Hepatocyte (in vitro differentiated cells): ENCODE measurements around the gene FHOD3. TPM values are rescaled to one million over a fixed set of nuclear protein-coding genes. Genes with fewer than 3 reads are reported as not detected.
A peak's percentile ranks its signal among the peaks of the same experiment; 100 is the strongest.

Experiments used
- DNase-seq: peaks from one replicate; pipeline ENCODE4 v3.0.0-alpha.2; 2016; ENCODE audit warnings: low spot score
- H2AFZ ChIP-seq: fragments of 200-600 bp; sonication (generic); 2 replicates; pipeline ENCODE4 v1.6.0; 2016; ENCODE audit warnings: antibody characterized with exemption, mild to moderate bottlenecking
- H3K27ac ChIP-seq: fragments of 200-600 bp; sonication (generic); 2 replicates; pipeline ENCODE4 v1.5.1; 2016; ENCODE audit warnings: mild to moderate bottlenecking
- H3K27me3 ChIP-seq: fragments of 200-600 bp; sonication (generic); 2 replicates; pipeline ENCODE4 v1.6.1; 2016
- H3K36me3 ChIP-seq: fragments of 200-600 bp; sonication (generic); replicated peaks from 2 replicates; pipeline ENCODE4 v1.5.1; 2016; ENCODE audit warnings: low read depth; ENCODE audit not compliant: insufficient read depth
- H3K4me1 ChIP-seq: fragments of 200-600 bp; sonication (generic); 2 replicates; pipeline ENCODE4 v1.5.1; 2016; ENCODE audit warnings: mild to moderate bottlenecking, moderate library complexity; ENCODE audit not compliant: insufficient read depth
- H3K4me2 ChIP-seq: fragments of 200-600 bp; sonication (generic); 2 replicates; pipeline ENCODE4 v1.6.0; 2016
- H3K4me3 ChIP-seq: fragments of 200-600 bp; sonication (generic); 2 replicates; pipeline ENCODE4 v1.5.1; 2016; ENCODE audit warnings: mild to moderate bottlenecking
- H3K79me2 ChIP-seq: fragments of 200-600 bp; sonication (generic); 2 replicates; pipeline ENCODE4 v1.6.0; 2017; ENCODE audit warnings: mild to moderate bottlenecking
- H3K9me2 ChIP-seq: fragments of 200-600 bp; sonication (generic); replicated peaks from 2 replicates; pipeline ENCODE4 v1.6.0; 2017; ENCODE audit warnings: mild to moderate bottlenecking; ENCODE audit not compliant: insufficient read depth
- H3K9me3 ChIP-seq: fragments of 200-600 bp; sonication (generic); 2 replicates; pipeline ENCODE4 v1.5.1; 2016; ENCODE audit warnings: low read depth, mild to moderate bottlenecking
- H4K20me1 ChIP-seq: fragments of 200-600 bp; sonication (generic); 2 replicates; pipeline ENCODE4 v1.6.0; 2016; ENCODE audit warnings: mild to moderate bottlenecking; ENCODE audit not compliant: insufficient read depth, poor library complexity, severe bottlenecking
- EZH2 ChIP-seq: fragments of 200-600 bp; sonication (generic); IDR thresholded peaks from 2 replicates; pipeline ENCODE4 v1.6.1; 2016; ENCODE audit warnings: antibody characterized with exemption, mild to moderate bottlenecking, borderline replicate concordance
- EZH2phosphoT487 ChIP-seq: fragments of 200-600 bp; sonication (generic); IDR thresholded peaks from one replicate; pipeline ENCODE4 v1.6.1; 2018; ENCODE audit warnings: antibody characterized with exemption, mild to moderate bottlenecking, low read depth, moderate library complexity; ENCODE audit not compliant: unreplicated experiment, severe bottlenecking
- WGBS: methylation state at CpG from one replicate; pipeline ENCODE4 v1.1.6; 2016; ENCODE audit warnings: low lambda C conversion rate; ENCODE audit errors: missing lambda C conversion rate; 5-methylcytosine and 5-hydroxymethylcytosine counted together
- polyA plus RNA-seq: library from polyadenylated mRNA; unstranded; fragments of >200 nt; fragmentation: Nextera tagmentation; extraction: Ambion mirVana; gene quantifications from 2 replicates; pipeline ENCODE4 v1.2.1, GENCODE V29; 2016
- total RNA-seq: library from RNA; depleted of rRNA; stranded (reverse); fragments of >200 nt; gene quantifications from 2 replicates; pipeline ENCODE4 v1.2.3, GENCODE V29; 2014
- TF ChIP-seq, protein P1 (sequence below): fragments of 200-600 bp; sonication (generic); IDR thresholded peaks from 2 replicates; pipeline ENCODE4 v1.5.1; 2016; ENCODE audit warnings: antibody characterized with exemption, mild to moderate bottlenecking; ENCODE audit not compliant: poor library complexity

The FHOD3 gene
- total and polyA plus RNA-seq, 2 experiments from 2014 or later: 1.7 to 2.7 TPM

GRCh38 chr18:36382854-36383253 is 85.3 kb downstream of the FHOD3 start:
- no peak overlapping the region for H2AFZ ChIP-seq
- H3K9me3 ChIP-seq: no peaks in the 10 kb centered on the region
- H3K4me3 ChIP-seq: no peak overlapping the region
- H3K36me3 ChIP-seq: no peaks in the 10 kb centered on the region
- H3K4me1 ChIP-seq: peaks cover 25% of the 10 kb centered on the region
- DNase-seq: no peak
- no peaks in the 10 kb centered on the region for H3K27me3 ChIP-seq
- no peaks in the 10 kb centered on the region for H4K20me1 ChIP-seq
- H3K79me2 ChIP-seq: no peaks in the 10 kb centered on the region
- peak overlapping the region; percentile 8 for H3K4me2 ChIP-seq
- TF ChIP-seq EZH2 (no peak), EZH2phosphoT487 (no peak)
- TF ChIP-seq, protein P1, sequence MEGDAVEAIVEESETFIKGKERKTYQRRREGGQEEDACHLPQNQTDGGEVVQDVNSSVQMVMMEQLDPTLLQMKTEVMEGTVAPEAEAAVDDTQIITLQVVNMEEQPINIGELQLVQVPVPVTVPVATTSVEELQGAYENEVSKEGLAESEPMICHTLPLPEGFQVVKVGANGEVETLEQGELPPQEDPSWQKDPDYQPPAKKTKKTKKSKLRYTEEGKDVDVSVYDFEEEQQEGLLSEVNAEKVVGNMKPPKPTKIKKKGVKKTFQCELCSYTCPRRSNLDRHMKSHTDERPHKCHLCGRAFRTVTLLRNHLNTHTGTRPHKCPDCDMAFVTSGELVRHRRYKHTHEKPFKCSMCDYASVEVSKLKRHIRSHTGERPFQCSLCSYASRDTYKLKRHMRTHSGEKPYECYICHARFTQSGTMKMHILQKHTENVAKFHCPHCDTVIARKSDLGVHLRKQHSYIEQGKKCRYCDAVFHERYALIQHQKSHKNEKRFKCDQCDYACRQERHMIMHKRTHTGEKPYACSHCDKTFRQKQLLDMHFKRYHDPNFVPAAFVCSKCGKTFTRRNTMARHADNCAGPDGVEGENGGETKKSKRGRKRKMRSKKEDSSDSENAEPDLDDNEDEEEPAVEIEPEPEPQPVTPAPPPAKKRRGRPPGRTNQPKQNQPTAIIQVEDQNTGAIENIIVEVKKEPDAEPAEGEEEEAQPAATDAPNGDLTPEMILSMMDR: no peak
- peak overlapping the region; percentile 47 for H3K27ac ChIP-seq
- 46% methylated on average over 5 of the region's 5 CpGs for WGBS
- no peaks in the 10 kb centered on the region for H3K9me2 ChIP-seq

GRCh38 chr18:36386150-36386920 is 88.8 kb downstream of the FHOD3 start:
- 92% methylated on average over 10 of the region's 10 CpGs for WGBS
- H3K79me2 ChIP-seq: no peaks in the 10 kb centered on the region
- no peaks in the 10 kb centered on the region for H3K9me3 ChIP-seq
- H3K4me2 ChIP-seq: no peak overlapping the region
- no peak overlapping the region for H3K4me3 ChIP-seq
- no peak for TF ChIP-seq EZH2
- TF ChIP-seq EZH2phosphoT487: no peak
- TF ChIP-seq, protein P1: no peak
- no peak for DNase-seq
- no peaks in the 10 kb centered on the region for H3K27me3 ChIP-seq
- H3K9me2 ChIP-seq: no peaks in the 10 kb centered on the region
- peaks cover 18% of the 10 kb centered on the region for H3K4me1 ChIP-seq
- H3K27ac ChIP-seq: no peak overlapping the region
- H4K20me1 ChIP-seq: no peaks in the 10 kb centered on the region
- no peak overlapping the region for H2AFZ ChIP-seq
- no peaks in the 10 kb centered on the region for H3K36me3 ChIP-seq

DNA sequence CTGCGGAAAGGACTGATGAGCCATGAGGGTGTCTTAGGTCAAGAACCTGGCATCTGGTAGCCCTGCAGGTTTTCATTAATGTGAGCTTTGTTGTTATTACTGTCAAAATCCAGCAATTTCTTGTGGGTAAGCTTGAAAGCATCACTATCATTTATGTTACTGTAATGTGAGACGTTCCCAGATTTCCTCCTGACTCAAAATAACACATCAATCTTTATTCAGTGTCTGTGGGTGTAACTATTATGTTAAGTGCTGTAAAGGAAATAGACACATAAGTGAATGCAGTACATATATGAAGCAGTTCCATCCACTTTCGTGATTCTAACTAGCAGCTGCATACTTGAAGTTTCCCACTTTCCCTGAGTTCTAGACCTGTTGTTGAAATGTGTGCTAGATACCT is 89.8 kb downstream of the FHOD3 start:
- Histone ChIP-seq H3K4me2 (no peak overlapping the region), H3K9me3 (no peaks in the 10 kb centered on the region), H3K4me1 (peaks cover 11% of the 10 kb centered on the region), H3K27me3 (no peaks in the 10 kb centered on the region), H3K79me2 (no peaks in the 10 kb centered on the region), H2AFZ (no peak overlapping the region), H3K27ac (no peak overlapping the region), H4K20me1 (no peaks in the 10 kb centered on the region), H3K4me3 (no peak overlapping the region), H3K9me2 (no peaks in the 10 kb centered on the region), H3K36me3 (no peaks in the 10 kb centered on the region)
- no peak for DNase-seq
- TF ChIP-seq EZH2 (no peak), EZH2phosphoT487 (no peak)
- TF ChIP-seq, protein P1: no peak
- 63% methylated on average over 3 of the region's 3 CpGs for WGBS
